Right lobe of liver (tissue), 4 donors: ENCODE data around the gene KRT38.

ENCODE experiments used
- POLR2A ChIP-seq: fragments of 450-650 bp; IDR thresholded peaks from one replicate; pipeline ENCODE4 v1.6.1; 2017; ENCODE audit warnings: antibody characterized with exemption, mild to moderate bottlenecking
- TF ChIP-seq, protein P1 (sequence below), 4 donors: fragments of 200-600 bp in 3 of 4; fragments of 450-650 bp in 1 of 4; IDR thresholded peaks; one replicate each; pipeline versions ENCODE4 v1.5.1 to v1.8.0; 2016 to 2022; ENCODE audit warnings: antibody characterized with exemption in 4 of 4, mild to moderate bottlenecking in 2 of 4
- donor health status: DM: no; HTN: no; CAD: no.
- donor health status: DM: no; HTN: no; CAD: no.
- donor health status: DM: no; HTN: yes; CAD: no.

- TF ChIP-seq, protein P1, sequence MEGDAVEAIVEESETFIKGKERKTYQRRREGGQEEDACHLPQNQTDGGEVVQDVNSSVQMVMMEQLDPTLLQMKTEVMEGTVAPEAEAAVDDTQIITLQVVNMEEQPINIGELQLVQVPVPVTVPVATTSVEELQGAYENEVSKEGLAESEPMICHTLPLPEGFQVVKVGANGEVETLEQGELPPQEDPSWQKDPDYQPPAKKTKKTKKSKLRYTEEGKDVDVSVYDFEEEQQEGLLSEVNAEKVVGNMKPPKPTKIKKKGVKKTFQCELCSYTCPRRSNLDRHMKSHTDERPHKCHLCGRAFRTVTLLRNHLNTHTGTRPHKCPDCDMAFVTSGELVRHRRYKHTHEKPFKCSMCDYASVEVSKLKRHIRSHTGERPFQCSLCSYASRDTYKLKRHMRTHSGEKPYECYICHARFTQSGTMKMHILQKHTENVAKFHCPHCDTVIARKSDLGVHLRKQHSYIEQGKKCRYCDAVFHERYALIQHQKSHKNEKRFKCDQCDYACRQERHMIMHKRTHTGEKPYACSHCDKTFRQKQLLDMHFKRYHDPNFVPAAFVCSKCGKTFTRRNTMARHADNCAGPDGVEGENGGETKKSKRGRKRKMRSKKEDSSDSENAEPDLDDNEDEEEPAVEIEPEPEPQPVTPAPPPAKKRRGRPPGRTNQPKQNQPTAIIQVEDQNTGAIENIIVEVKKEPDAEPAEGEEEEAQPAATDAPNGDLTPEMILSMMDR (IDR thresholded peaks at IDR 0.05), result no peak
- TF ChIP-seq POLR2A, result no peak
These were observed 19.7 kb downstream of the KRT38 start for GRCh38 chr17:41421116-41421515.
